Measurements from ENCODE around the gene NFKBIA. TPM values are rescaled to one million over a fixed set of nuclear protein-coding genes. Genes with fewer than 3 reads are reported as not detected.
"Not testable (repeated sequence)": the region's sequence is repeated elsewhere in the genome, so short reads cannot be mapped to it uniquely, and the experiment has no call there.

Gene NFKBIA
- total RNA-seq, 2 experiments from 2014 or later, result 264 to 298 TPM

GRCh38 chr14:35379234-35379933 lies 25.2 kb downstream of the NFKBIA start:
- ChIA-PET POLR2A (interaction anchor here (0.6 kb wide), 1 partner anchor 78 kb away, joined by 3 read pairs; no protein-coding TSS in a partner anchor), CTCF (interaction anchor here (0.9 kb wide), 1 partner anchor 235 kb away, joined by 3 read pairs; no protein-coding TSS in a partner anchor)
- H3K9me3 Mint-ChIP-seq (ENCODE audit: low read depth); H3K4me3 Mint-ChIP-seq; ATAC-seq; H3K27ac Mint-ChIP-seq; H3K36me3 Mint-ChIP-seq (ENCODE audit: low read depth); intact Hi-C loops (cut with DNase I, micrococcal nuclease); H3K27me3 Mint-ChIP-seq; DNase-seq; H3K4me1 Mint-ChIP-seq: not testable (repeated sequence)

GRCh38 chr14:35378425-35379233 lies 25.9 kb downstream of the NFKBIA start:
- ATAC-seq (no peak), DNase-seq (no peak)
- POLR2A ChIA-PET, result interaction anchor here (0.6 to 0.7 kb wide), 2 partner anchors 25 to 77 kb away, joined by 3 to 5 read pairs; no protein-coding TSS in a partner anchor
- CTCF ChIA-PET, result interaction anchor here (0.6 to 0.9 kb wide), 2 partner anchors 36 to 234 kb away, joined by 3 to 4 read pairs; no protein-coding TSS in a partner anchor
- H3K4me1 Mint-ChIP-seq, result peaks cover 5% of the 10 kb centered on the region
- H3K9me3 Mint-ChIP-seq (ENCODE audit: low read depth), result no peaks in the 10 kb centered on the region
- intact Hi-C loops (cut with DNase I, micrococcal nuclease), result no loop called here
- H3K27ac Mint-ChIP-seq, result no peak overlapping the region
- H3K27me3 Mint-ChIP-seq, result no peaks in the 10 kb centered on the region
- no peak overlapping the region for H3K4me3 Mint-ChIP-seq
- H3K36me3 Mint-ChIP-seq (ENCODE audit: low read depth), result no peaks in the 10 kb centered on the region

- intact Hi-C loops (cut with DNase I, micrococcal nuclease), result no loop called here
- peaks cover 7% of the 10 kb centered on the region for H3K9me3 Mint-ChIP-seq (ENCODE audit: low read depth)
- ChIA-PET CTCF (interaction anchor here (1.3 to 1.6 kb wide), 4 partner anchors 26 to 235 kb away, joined by 3 to 4 read pairs (median 3); no protein-coding TSS in a partner anchor), POLR2A (interaction anchor here (0.5 to 1.0 kb wide), 5 partner anchors 10 to 61 kb away, joined by 3 to 9 read pairs (median 3); partner anchors contain the start of gene NFKBIA)
- peaks cover 5% of the 10 kb centered on the region for H3K4me1 Mint-ChIP-seq
- no peak overlapping the region for H3K4me3 Mint-ChIP-seq
- H3K27ac Mint-ChIP-seq, result peak overlapping the region; percentile 60
- no peaks in the 10 kb centered on the region for H3K27me3 Mint-ChIP-seq
- no peaks in the 10 kb centered on the region for H3K36me3 Mint-ChIP-seq (ENCODE audit: low read depth)
- DNase-seq (no peak), ATAC-seq (peak; percentile 72)
These were observed 29.0 kb downstream of the NFKBIA start for GRCh38 chr14:35375558-35376025.

GRCh38 chr14:35374263-35374712 lies 30.3 kb downstream of the NFKBIA start:
- ChIA-PET POLR2A (no interaction called here), CTCF (interaction anchor here (1.0 to 1.5 kb wide), 3 partner anchors 38 to 233 kb away, joined by 3 to 4 read pairs (median 3); no protein-coding TSS in a partner anchor)
- H3K36me3 Mint-ChIP-seq (ENCODE audit: low read depth), result no peaks in the 10 kb centered on the region
- peaks cover 8% of the 10 kb centered on the region for H3K4me1 Mint-ChIP-seq
- no peak overlapping the region for H3K27ac Mint-ChIP-seq
- H3K4me3 Mint-ChIP-seq, result no peak overlapping the region
- H3K27me3 Mint-ChIP-seq, result no peaks in the 10 kb centered on the region
- ATAC-seq (no peak), DNase-seq (no peak)
- H3K9me3 Mint-ChIP-seq (ENCODE audit: low read depth), result peaks cover 7% of the 10 kb centered on the region
- intact Hi-C loops (cut with DNase I, micrococcal nuclease), result no loop called here

GRCh38 chr14:35373208-35373607 lies 31.3 kb downstream of the NFKBIA start:
- not testable (repeated sequence) for H3K27ac Mint-ChIP-seq; H3K36me3 Mint-ChIP-seq (ENCODE audit: low read depth)

GRCh38 chr14:35370969-35371368 lies 33.6 kb downstream of the NFKBIA start:
- intact Hi-C loops (cut with DNase I, micrococcal nuclease), result no loop called here
- ChIA-PET CTCF (interaction anchor here (0.9 to 1.0 kb wide), 2 partner anchors 27 to 44 kb away, joined by 3 read pairs; no protein-coding TSS in a partner anchor), POLR2A (no interaction called here)
- Mint-ChIP-seq H3K4me3 (no peak overlapping the region), H3K27ac (no peak overlapping the region), H3K27me3 (no peaks in the 10 kb centered on the region), H3K36me3 (ENCODE audit: low read depth) (no peaks in the 10 kb centered on the region), H3K4me1 (peaks cover 35% of the 10 kb centered on the region), H3K9me3 (ENCODE audit: low read depth) (peaks cover 7% of the 10 kb centered on the region)
- ATAC-seq, result no peak
- DNase-seq, result no peak

More at GRCh38 chr14:35373208-35373607, 31.3 kb downstream of the NFKBIA start:
- H3K27me3 Mint-ChIP-seq; H3K9me3 Mint-ChIP-seq (ENCODE audit: low read depth); H3K4me3 Mint-ChIP-seq; DNase-seq; ATAC-seq; intact Hi-C loops (cut with DNase I, micrococcal nuclease); CTCF ChIA-PET: not testable (repeated sequence)
- H3K4me1 Mint-ChIP-seq, result peaks cover 13% of the 10 kb centered on the region
- POLR2A ChIA-PET, result interaction anchor here (0.6 kb wide), 1 partner anchor 45 kb away, joined by 4 read pairs; no protein-coding TSS in a partner anchor

GRCh38 chr14:35369701-35370191 lies 34.8 kb downstream of the NFKBIA start:
- Mint-ChIP-seq H3K27ac (no peak overlapping the region), H3K36me3 (ENCODE audit: low read depth) (no peaks in the 10 kb centered on the region), H3K27me3 (no peaks in the 10 kb centered on the region), H3K4me3 (no peak overlapping the region), H3K4me1 (peaks cover 41% of the 10 kb centered on the region), H3K9me3 (ENCODE audit: low read depth) (peaks cover 7% of the 10 kb centered on the region)
- intact Hi-C loops (cut with DNase I, micrococcal nuclease), result no loop called here
- ATAC-seq, result no peak
- no peak for DNase-seq
- ChIA-PET POLR2A (interaction anchor here (0.9 to 1.1 kb wide), 2 partner anchors 34 to 35 kb away, joined by 3 read pairs; no protein-coding TSS in a partner anchor), CTCF (interaction anchor here (0.8 to 1.1 kb wide), 4 partner anchors 28 to 223 kb away, joined by 3 to 4 read pairs (median 3); no protein-coding TSS in a partner anchor)

- H3K4me1 Mint-ChIP-seq, result peaks cover 41% of the 10 kb centered on the region
- peak overlapping the region; percentile 97 for H3K27ac Mint-ChIP-seq
These were observed 35.8 kb downstream of the NFKBIA start for GRCh38 chr14:35368583-35369392.

GRCh38 chr14:35368139-35368460 lies 36.4 kb downstream of the NFKBIA start:
- ChIA-PET POLR2A (interaction anchor here (0.7 to 1.8 kb wide), 7 partner anchors 31 to 227 kb away, joined by 3 to 20 read pairs (median 3); partner anchors contain the start of genes NFKBIA and PSMA6), CTCF (interaction anchor here (0.6 to 3.7 kb wide), 7 partner anchors 10 to 235 kb away, joined by 3 to 19 read pairs (median 3); partner anchors contain the start of gene NFKBIA)
- no peak overlapping the region for H3K4me3 Mint-ChIP-seq
- no peaks in the 10 kb centered on the region for H3K27me3 Mint-ChIP-seq
- ATAC-seq (no peak), DNase-seq (no peak)
- no peaks in the 10 kb centered on the region for H3K36me3 Mint-ChIP-seq (ENCODE audit: low read depth)
- peaks cover 7% of the 10 kb centered on the region for H3K9me3 Mint-ChIP-seq (ENCODE audit: low read depth)
- intact Hi-C loops (cut with DNase I, micrococcal nuclease), result no loop called here
- peak overlapping the region; percentile 97 for H3K27ac Mint-ChIP-seq
- H3K4me1 Mint-ChIP-seq, result peaks cover 44% of the 10 kb centered on the region

More at GRCh38 chr14:35368583-35369392, 35.8 kb downstream of the NFKBIA start:
- Mint-ChIP-seq H3K27me3 (no peaks in the 10 kb centered on the region), H3K9me3 (ENCODE audit: low read depth) (peaks cover 7% of the 10 kb centered on the region), H3K4me3 (no peak overlapping the region), H3K36me3 (ENCODE audit: low read depth) (no peaks in the 10 kb centered on the region)
- intact Hi-C loops (cut with DNase I, micrococcal nuclease), result no loop called here
- ChIA-PET CTCF (interaction anchor here (0.7 to 1.6 kb wide), 6 partner anchors 11 to 236 kb away, joined by 3 to 4 read pairs (median 3); no protein-coding TSS in a partner anchor), POLR2A (interaction anchor here (0.7 to 1.8 kb wide), 4 partner anchors 30 to 228 kb away, joined by 3 to 20 read pairs (median 5); partner anchors contain the start of genes NFKBIA and PSMA6)
- DNase-seq, result no peak
- no peak for ATAC-seq

- H3K4me1 Mint-ChIP-seq, result peaks cover 51% of the 10 kb centered on the region
- H3K27me3 Mint-ChIP-seq, result no peaks in the 10 kb centered on the region
- H3K27ac Mint-ChIP-seq, result peak overlapping the region; percentile 97
- DNase-seq (no peak), ATAC-seq (no peak)
- H3K36me3 Mint-ChIP-seq (ENCODE audit: low read depth), result no peaks in the 10 kb centered on the region
- ChIA-PET POLR2A (interaction anchor here (1.6 to 1.8 kb wide), 2 partner anchors 34 to 37 kb away, joined by 7 to 20 read pairs; partner anchors contain the start of gene NFKBIA), CTCF (interaction anchor here (0.9 to 3.7 kb wide), 5 partner anchors 22 to 81 kb away, joined by 3 to 19 read pairs (median 3); partner anchors contain the start of gene NFKBIA)
- intact Hi-C loops (cut with DNase I, micrococcal nuclease), result no loop called here
- H3K9me3 Mint-ChIP-seq (ENCODE audit: low read depth), result peaks cover 7% of the 10 kb centered on the region
- no peak overlapping the region for H3K4me3 Mint-ChIP-seq
These were observed 37.5 kb downstream of the NFKBIA start for GRCh38 chr14:35367056-35367372.
